Heart left ventricle (tissue), 13 donors: ENCODE results near the gene PPTC7.
"Not testable (repeated sequence)": the region's sequence is repeated elsewhere in the genome, so short reads cannot be mapped to it uniquely, and the experiment has no call there.

Source experiments
- POLR2A ChIP-seq, 2 donors: fragments of 450-650 bp; IDR thresholded peaks; one replicate each; pipeline ENCODE4 v1.6.1; 2017; ENCODE audit warnings: antibody characterized with exemption in 2 of 2, mild to moderate bottlenecking in 2 of 2, moderate library complexity in 2 of 2
- TF ChIP-seq, protein P1 (sequence below), 12 donors: fragments of 200-600 bp; sonication (generic) in 4 of 12; IDR thresholded peaks; one replicate each; pipeline versions ENCODE4 v1.5.0 to v1.8.0; 2018 to 2022; ENCODE audit warnings: antibody characterized with exemption in 12 of 12, mild to moderate bottlenecking in 5 of 12
- donor health status: ischemic (EF 13 %, LVEDD 7.1; RV severe dilation, severe dysfunction).
- donor health status: DM: no; HTN: yes; CAD: no.
- donor health status: DM: no; HTN: no; CAD: no.
- donor health status: ischemic (EF 25% LVEDD 6.9; RV normal size, moderate dysfunction).
- donor health status: ischemic (EF 25% LVEDD 5.7; RV mildly dilated, moderate dysfunction).
- donor health status: ischemic (EF 35%, LVEDD 5.7; RV mildly dilated, moderate dysfunction).
- donor health status: nonischemic (EF 11% LVEDD 7.7; RV severe dilation, severe dysfunction).
- donor health status: DM: yes; HTN: yes; CAD: no.
- donor health status: PGD.
- donor health status: ischemic (EF 29% LVEDD 5.4; RV normal size, mild dysfunction).
- donor health status: nonischemic (EF 23%, LVEDD 6.1; RV moderate dilation, normal function).

DNA sequence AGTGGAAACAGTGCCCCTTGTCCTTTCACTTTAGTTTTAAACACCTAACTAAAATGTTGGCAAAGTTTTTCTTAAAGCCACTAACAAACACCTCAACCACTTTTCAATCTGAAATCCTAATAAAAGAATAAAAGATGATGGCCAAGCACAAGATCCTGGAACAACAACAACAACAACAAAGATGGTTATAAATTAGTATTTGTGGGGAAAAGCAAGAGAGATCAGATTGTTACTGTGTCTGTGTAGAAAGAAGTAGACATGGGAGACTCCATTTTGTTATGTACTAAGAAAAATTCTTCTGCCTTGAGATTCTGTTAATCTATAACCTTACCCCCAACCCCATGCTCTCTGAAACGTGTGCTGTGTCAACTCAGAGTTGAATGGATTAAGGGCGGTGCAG is 13.3 kb downstream of the PPTC7 start:
- TF ChIP-seq POLR2A (IDR thresholded peaks at IDR 0.05), result not testable (repeated sequence)
- TF ChIP-seq, protein P1, sequence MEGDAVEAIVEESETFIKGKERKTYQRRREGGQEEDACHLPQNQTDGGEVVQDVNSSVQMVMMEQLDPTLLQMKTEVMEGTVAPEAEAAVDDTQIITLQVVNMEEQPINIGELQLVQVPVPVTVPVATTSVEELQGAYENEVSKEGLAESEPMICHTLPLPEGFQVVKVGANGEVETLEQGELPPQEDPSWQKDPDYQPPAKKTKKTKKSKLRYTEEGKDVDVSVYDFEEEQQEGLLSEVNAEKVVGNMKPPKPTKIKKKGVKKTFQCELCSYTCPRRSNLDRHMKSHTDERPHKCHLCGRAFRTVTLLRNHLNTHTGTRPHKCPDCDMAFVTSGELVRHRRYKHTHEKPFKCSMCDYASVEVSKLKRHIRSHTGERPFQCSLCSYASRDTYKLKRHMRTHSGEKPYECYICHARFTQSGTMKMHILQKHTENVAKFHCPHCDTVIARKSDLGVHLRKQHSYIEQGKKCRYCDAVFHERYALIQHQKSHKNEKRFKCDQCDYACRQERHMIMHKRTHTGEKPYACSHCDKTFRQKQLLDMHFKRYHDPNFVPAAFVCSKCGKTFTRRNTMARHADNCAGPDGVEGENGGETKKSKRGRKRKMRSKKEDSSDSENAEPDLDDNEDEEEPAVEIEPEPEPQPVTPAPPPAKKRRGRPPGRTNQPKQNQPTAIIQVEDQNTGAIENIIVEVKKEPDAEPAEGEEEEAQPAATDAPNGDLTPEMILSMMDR (IDR thresholded peaks at IDR 0.05), result not testable (repeated sequence)
